HG03159 (cell line): Measurements from ENCODE around the gene GOLT1A.

ENCODE experiments used
- ATAC-seq: cut with Tn5 transposase; IDR thresholded peaks from one replicate; pipeline ENCODE4 v1.9.1; 2021; ENCODE audit warnings: mild to moderate bottlenecking, moderate library complexity; ENCODE audit not compliant: unreplicated experiment

GOLT1A gene, protein sequence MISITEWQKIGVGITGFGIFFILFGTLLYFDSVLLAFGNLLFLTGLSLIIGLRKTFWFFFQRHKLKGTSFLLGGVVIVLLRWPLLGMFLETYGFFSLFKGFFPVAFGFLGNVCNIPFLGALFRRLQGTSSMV

DNA sequence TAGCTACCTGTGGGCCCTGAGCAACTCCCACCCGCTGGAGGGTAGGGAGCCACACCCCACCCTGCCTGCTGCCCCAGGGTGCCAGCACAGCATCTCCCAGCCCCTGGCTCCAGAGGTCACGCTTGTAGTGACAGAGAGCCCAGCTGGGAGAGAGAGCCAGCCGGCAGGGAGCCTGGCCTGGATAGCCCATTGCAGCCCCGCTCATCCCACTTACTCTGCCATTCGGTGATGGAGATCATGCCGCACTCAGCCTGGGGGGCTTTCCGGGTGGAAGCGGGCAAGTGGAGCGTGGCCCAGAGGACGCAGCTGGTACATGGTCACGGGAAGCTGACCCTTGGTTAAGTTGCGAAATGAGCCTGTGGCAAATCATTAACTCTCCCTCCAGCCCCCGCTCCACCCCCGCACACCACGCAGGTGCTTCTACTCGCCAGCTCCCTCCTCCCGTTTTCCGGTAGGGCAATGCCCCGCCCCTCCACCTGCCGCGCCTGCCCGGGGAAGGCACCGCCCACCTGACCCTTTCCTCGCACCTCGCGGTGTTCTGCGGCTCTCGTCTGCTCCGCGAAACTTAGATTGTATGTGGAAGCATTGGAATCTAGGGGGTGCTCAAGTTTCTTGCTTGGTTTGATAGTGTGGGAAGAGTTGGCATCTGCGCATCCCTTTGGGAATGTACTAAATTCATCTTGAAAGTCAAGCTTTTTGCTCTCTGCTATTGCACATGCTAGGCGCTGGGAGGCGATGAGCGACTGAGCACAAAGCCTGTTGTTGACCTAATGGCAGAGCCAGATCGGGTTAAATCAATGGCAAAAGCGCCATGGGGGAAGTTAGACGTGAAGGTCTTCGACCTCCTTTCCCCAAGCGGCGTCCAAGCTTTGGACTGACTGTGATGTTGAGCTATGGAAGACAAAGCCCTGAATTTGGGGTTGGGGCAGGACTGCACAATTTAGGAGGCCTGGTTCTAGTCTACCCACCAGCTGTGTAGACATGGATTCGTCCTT lies at the start of gene GOLT1A:
Gene GOLT1A, minus strand, starts transcription at position 321 of the 995 bp plus-strand sequence. Its CDS starts 82 bp downstream, at position 239.
- ATAC-seq, result peak; percentile 68

DNA sequence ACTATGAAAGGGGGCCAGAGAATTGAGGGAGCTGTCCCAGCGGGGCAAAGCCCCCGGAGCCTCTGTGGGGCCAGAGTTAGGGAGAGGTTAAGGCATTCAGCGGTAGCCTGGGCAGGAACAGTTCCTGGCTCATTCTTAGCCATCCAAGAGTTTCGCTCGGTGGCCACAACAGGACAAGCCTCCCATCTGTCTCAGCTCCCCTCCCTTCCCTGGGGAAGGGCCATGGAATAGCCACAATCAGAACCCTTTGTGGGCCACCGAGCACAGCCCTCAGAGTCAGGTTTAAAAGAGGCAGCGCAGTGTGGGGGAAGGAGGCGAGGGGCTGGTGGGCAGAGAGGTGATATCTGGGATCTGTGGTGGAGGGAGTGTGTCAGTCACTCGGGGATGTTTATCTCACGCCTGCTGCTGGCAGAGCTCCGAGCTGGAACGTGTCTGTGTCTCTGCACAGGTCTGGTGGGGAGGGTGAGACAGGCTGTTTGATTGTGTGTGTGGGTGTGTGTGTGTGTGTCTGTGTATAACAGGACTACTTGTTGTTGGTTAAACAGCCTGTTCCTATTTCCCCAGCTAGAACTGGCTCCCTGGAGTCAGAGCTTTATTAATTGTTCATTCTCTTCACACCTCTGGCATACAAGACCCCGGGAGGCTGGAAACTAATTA lies 49.6 kb upstream of the GOLT1A start:
- ATAC-seq, result no peak

GRCh38 chr1:204262506-204263253 lies 48.9 kb upstream of the GOLT1A start:
- no peak for ATAC-seq

GRCh38 chr1:204261746-204262505 lies 48.1 kb upstream of the GOLT1A start:
- ATAC-seq, result no peak

GRCh38 chr1:204261266-204261665 lies 47.5 kb upstream of the GOLT1A start:
- ATAC-seq, result no peak

- no peak for ATAC-seq
These were observed 46.9 kb upstream of the GOLT1A start for GRCh38 chr1:204260601-204261197.

GRCh38 chr1:204259782-204260181 lies 46.0 kb upstream of the GOLT1A start:
- ATAC-seq, result no peak

DNA sequence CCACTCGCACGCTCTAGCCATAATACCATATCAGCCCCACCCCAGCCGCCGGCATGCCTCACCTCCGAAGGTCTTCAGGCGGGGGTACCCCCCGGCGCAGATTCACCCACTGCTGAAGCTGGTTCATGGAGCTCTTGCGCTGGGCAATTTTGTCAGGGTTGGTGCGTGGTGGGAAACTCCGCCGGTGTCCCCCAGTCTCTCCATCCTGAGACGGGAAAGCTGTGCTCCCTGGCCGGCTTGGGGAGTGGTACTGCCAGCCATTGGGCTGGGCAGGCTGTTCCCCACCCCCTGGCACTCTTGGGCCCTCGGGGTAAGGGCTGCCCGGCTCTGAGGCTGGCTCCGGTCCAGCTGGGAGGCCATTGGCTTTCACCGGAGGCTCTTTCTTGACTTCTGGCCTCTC lies 45.4 kb upstream of the GOLT1A start:
- ATAC-seq, result no peak

- ATAC-seq, result no peak
These were observed 44.7 kb upstream of the GOLT1A start for GRCh38 chr1:204258213-204259115.

- no peak for ATAC-seq
These were observed 43.7 kb upstream of the GOLT1A start for GRCh38 chr1:204257446-204257845.

- no peak for ATAC-seq
These were observed 42.7 kb upstream of the GOLT1A start for GRCh38 chr1:204256531-204256930.

DNA sequence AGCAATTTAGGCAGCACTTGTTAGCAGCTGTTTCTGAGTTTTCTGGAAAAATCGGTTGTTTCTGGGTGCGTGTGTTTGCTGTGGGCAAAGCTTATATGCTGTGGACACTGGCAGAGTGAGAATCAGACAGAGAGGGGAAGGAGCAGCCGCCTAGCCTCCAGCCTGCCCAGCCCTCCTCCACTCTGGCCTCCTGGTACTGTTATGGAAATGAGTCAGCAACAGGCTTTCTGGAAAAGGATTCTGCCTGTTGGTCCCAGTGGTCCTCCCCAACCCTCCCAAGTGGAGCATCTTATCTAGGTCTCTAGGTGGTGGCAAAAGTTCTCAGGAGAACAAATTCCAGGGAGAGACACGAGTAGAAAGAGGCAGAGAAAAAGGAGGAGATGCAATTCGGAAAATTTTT lies 42.2 kb upstream of the GOLT1A start:
- no peak for ATAC-seq

DNA sequence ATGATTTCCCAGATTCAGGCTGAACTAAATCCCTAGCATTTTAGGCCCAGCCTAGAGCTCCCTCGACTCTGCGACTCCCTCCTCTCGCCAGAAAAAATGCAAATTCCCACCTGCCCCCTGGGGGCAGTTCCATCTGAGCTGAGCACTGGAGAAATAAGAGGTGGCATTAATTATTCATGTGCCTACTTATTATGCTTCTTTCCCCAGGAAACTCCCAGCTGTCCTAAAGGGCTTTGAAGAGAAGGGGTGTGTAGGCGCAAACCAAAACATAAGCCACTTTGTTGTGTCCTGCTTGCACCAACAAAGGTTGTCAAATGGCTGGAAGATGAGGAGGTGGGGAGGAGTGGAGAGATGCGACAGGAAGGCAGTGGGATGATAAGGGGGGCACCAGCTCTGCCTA lies 41.4 kb upstream of the GOLT1A start:
- no peak for ATAC-seq

GRCh38 chr1:204254031-204254661 lies 40.4 kb upstream of the GOLT1A start:
- ATAC-seq, result no peak

GRCh38 chr1:204251926-204252689 lies 38.3 kb upstream of the GOLT1A start:
- ATAC-seq, result no peak

DNA sequence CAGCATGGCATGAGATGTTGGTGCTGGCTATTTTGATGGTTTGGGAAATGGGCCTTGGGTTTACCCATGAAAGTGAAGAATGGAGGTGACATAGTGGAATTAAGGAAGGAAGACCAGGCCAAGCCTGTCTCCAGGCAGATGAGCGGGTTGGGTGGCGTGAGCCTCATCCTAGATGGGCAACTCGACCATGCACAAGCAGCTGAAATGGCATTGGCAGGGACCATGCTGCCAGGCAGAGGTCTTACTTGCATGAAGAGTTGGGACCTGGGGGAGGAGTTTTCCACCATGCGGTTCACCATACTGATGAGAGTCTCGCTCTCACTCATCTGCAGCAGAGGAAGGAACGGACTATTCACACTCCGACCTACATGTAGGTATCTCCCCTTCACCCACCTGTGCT lies 37.5 kb upstream of the GOLT1A start:
- ATAC-seq, result no peak

GRCh38 chr1:204250428-204251030 lies 36.7 kb upstream of the GOLT1A start:
- no peak for ATAC-seq
